GM21528 (cell line): ENCODE data around the gene GDF15.
A peak's percentile ranks its signal among the peaks of the same experiment; 100 is the strongest.
"Not testable (repeated sequence)": the region's sequence is repeated elsewhere in the genome, so short reads cannot be mapped to it uniquely, and the experiment has no call there.

Experiments used
- ATAC-seq: cut with Tn5 transposase; IDR thresholded peaks from one replicate; pipeline ENCODE4 v1.9.1; 2021; ENCODE audit warnings: mild to moderate bottlenecking, moderate library complexity; ENCODE audit not compliant: unreplicated experiment, low FRiP score

Gene GDF15

GRCh38 chr19:18385675-18386542, at the start of gene GDF15:
TSS of gene GDF15 (plus strand) at chr19:18386158. CDS start at chr19:18386190, 32 bp downstream.
- ATAC-seq = no peak

DNA sequence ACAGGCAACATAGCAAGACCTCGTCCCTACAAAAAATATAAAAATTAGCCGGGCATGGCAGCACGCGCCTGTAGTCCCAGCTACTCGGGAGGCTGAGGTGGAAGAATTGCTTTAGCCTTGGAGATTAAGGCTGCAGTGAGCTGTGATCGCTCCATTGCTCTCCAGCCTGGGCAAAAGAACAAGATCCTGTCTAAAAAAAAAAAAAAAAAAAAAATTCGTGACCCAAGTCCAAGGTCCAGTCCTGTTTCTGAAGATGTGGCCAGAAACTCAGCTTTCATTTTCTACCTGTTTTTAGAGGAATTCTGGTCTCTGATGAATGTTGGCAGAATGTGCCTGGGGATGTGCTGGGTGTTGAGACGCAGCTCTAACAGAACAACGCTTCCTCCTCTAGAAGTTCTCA, 47.4 kb upstream of the GDF15 start:
- no peak for ATAC-seq

DNA sequence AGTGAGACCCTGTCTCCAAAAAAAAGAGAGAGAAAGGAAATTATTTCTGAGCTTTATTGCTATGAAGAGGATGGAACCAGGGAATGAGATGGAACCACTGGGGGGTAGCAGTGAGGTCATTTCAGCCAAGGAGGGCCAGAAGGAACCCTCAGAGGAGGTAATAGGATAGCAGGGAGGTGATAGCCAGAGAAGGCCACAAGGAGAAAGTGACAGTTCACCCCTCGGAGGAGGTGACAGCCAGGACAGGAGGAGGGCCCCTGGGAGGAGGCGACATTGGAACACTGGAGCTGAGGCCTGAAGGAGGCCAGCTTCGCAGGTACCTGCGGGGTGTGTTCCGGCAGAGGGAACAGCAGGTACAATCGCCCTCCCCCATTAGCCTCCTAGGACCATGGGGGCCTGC, 46.2 kb upstream of the GDF15 start:
- no peak for ATAC-seq

- ATAC-seq = peak; percentile 57
These were observed 45.6 kb upstream of the GDF15 start, which contains the start of gene PGPEP1 for GRCh38 chr19:18340190-18340989. TSS of gene PGPEP1 (plus strand) at chr19:18340598. CDS start at chr19:18340682, 84 bp downstream.

- ATAC-seq = peak; percentile 47
These were observed 44.7 kb upstream of the GDF15 start for GRCh38 chr19:18340990-18341868.

GRCh38 chr19:18342090-18342632, 43.8 kb upstream of the GDF15 start:
- no peak for ATAC-seq

DNA sequence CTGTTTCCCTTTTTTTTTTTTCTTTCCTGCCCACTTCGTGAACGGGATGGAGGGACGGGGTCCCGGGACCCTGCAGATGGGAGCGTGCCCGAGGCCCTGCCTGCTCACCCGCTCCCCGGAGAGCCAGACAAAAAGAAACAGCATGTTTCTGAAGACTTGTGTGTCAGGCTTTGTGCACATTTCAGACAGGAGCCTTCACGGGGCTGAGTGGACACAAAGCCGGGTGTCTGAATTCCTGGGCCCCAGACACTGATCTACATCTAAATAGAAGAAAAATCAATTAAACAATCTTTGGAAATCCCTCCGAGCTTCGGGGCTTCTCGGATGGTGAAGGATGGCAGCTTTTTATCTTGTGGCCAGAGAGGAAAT, 41.4 kb upstream of the GDF15 start:
- ATAC-seq = no peak

DNA sequence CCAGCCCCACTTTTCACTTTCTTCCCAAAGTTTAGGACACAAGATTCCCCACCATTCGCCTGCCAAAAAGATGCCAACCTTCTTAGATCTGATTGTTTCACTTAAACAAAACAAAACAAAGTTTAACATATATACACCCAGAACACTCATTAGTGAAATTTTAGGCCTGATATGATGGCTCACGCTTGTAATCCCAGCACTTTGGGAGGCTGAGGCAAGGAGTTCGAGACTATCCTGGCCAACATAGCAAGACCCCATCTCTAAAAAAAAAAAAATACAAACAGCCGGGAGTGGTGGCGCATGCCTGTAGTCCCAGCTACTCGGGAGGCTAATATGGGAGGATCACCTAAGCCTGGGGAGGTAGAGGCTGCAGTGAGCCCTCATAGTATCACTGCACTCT, 40.7 kb upstream of the GDF15 start:
- no peak for ATAC-seq

- no peak for ATAC-seq
These were observed 39.9 kb upstream of the GDF15 start for GRCh38 chr19:18346091-18346490.

DNA sequence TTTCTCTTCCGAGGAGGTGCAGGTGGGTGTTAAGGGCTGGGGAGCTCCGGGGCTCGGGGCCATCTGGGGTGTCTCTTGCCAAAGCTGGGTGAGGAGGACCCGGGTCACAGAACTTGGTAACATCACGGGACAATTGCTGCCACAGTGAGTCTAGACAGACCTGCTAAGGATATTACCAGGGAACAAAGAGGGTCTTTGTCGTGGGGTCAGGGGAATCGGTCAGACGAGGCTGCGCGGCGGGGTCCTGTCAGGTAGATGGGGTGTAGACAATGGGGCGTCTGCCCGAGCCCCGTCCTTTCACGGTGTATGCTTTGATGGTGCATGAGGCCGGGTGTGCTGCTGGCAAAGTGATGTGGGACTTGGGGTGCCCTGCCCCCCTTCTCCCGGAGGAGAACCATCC, 37.8 kb upstream of the GDF15 start:
- ATAC-seq = no peak

GRCh38 chr19:18348818-18349339, 37.1 kb upstream of the GDF15 start:
- ATAC-seq = not testable (repeated sequence)

- ATAC-seq = no peak
These were observed 36.3 kb upstream of the GDF15 start for GRCh38 chr19:18349524-18350128.

- no peak for ATAC-seq
These were observed 35.5 kb upstream of the GDF15 start for GRCh38 chr19:18350490-18350889.

DNA sequence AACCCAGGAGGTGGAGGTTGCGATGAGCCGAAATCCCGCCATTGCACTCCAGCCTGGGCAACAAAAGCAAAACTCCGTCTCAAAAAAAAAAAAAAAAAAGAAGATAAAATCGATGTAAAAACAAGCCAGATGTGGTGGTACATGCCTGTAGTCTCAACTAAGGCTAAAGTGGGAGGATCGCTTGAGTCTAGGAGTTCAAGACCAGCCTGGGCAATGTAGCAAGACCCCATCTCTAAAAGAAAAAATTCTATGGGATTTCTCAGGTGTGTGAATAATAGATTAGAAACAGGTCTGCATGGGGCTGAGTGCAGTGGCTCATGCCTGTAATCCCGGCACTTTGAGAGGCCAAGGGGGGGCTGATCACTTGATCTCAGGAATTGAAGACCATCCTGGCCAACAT, 34.4 kb upstream of the GDF15 start:
- no peak for ATAC-seq

GRCh38 chr19:18353378-18354005, 32.5 kb upstream of the GDF15 start:
- no peak for ATAC-seq

DNA sequence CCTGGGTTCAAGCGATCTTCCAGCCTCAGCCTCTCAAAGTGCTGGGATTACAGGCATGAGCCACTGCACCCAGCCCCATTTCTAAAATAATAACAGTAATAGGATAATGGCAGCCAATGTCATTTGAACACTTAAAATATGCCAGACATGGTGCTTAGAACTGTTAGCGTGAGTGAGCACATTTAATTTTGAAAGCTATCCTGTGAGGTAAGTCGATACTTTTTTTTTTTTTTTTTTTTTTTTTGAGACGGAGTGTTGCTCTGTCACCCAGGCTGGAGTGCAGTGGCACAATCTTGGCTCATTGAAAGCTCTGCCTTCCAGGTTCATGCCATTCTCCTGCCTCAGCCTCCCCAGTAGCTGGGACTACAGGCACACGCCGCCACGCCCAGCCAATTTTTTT, 31.2 kb upstream of the GDF15 start:
- not testable (repeated sequence) for ATAC-seq

GRCh38 chr19:18357041-18357440, 28.9 kb upstream of the GDF15 start:
- ATAC-seq = no peak

- ATAC-seq = no peak
These were observed 24.3 kb upstream of the GDF15 start for GRCh38 chr19:18361646-18362045.

GRCh38 chr19:18362934-18363542, 22.9 kb upstream of the GDF15 start:
- no peak for ATAC-seq
